Right renal cortex interstitium (tissue), 3 donors: ENCODE measurements around the gene CRYGN. TPM values are rescaled to one million over a fixed set of nuclear protein-coding genes. Genes with fewer than 3 reads are reported as not detected.

Experiments used
- DNase-seq, 3 donors: peaks; one replicate each; pipeline ENCODE4 v3.0.0-alpha.2; 2013; ENCODE audit warnings: low read depth in 3 of 3, low spot score in 2 of 3
- polyA plus RNA-seq, 3 donors: library from polyadenylated mRNA; unstranded; fragments of 120-200 nt; gene quantifications; one replicate each; pipeline ENCODE4 v1.2.1, GENCODE V29; 2013; ENCODE audit not compliant: insufficient read length in 3 of 3

The CRYGN gene
- polyA plus RNA-seq, 3 donors: 1.7 to 2.2 (median 2.1) TPM

- DNase-seq: no peak
These were observed 20.5 kb upstream of the CRYGN start for GRCh38 chr7:151460474-151460855.

- DNase-seq: peak; percentile 82 to 88 (median 82)
These were observed 20.0 kb upstream of the CRYGN start for GRCh38 chr7:151459726-151460473.

- no peak for DNase-seq
These were observed 17.6 kb upstream of the CRYGN start for GRCh38 chr7:151457534-151457933.

GRCh38 chr7:151456782-151457181 is 16.8 kb upstream of the CRYGN start:
- no peak for DNase-seq

- no peak for DNase-seq
These were observed 16.3 kb upstream of the CRYGN start for GRCh38 chr7:151456276-151456675.

GRCh38 chr7:151455690-151456089 is 15.7 kb upstream of the CRYGN start:
- no peak for DNase-seq

GRCh38 chr7:151454932-151455530 is 15.1 kb upstream of the CRYGN start:
- DNase-seq: no peak

- DNase-seq: no peak
These were observed 14.4 kb upstream of the CRYGN start for GRCh38 chr7:151454305-151454704.

GRCh38 chr7:151453326-151453791 is 13.4 kb upstream of the CRYGN start:
- DNase-seq: no peak

- DNase-seq: no peak
These were observed 12.9 kb upstream of the CRYGN start for GRCh38 chr7:151452680-151453325.

- no peak for DNase-seq
These were observed 12.0 kb upstream of the CRYGN start for GRCh38 chr7:151451626-151452571.

- no peak for DNase-seq
These were observed 11.2 kb upstream of the CRYGN start for GRCh38 chr7:151451156-151451555.

- DNase-seq: no peak
These were observed 10.0 kb upstream of the CRYGN start for GRCh38 chr7:151449990-151450389.

- no peak for DNase-seq
These were observed 8.6 kb upstream of the CRYGN start for GRCh38 chr7:151448261-151449252.

- DNase-seq: no peak
These were observed 7.9 kb upstream of the CRYGN start for GRCh38 chr7:151447901-151448260.

- no peak for DNase-seq
These were observed 7.4 kb upstream of the CRYGN start for GRCh38 chr7:151447312-151447711.

- no peak for DNase-seq
These were observed 6.5 kb upstream of the CRYGN start for GRCh38 chr7:151446412-151446811.

GRCh38 chr7:151444632-151445031 is 4.7 kb upstream of the CRYGN start:
- no peak for DNase-seq

- DNase-seq: no peak
These were observed 3.0 kb upstream of the CRYGN start for GRCh38 chr7:151442776-151443496.
